Coronary artery (tissue), 2 donors: ENCODE measurements around the gene IRGQ.

Experiments
- DNase-seq: peaks from one replicate; pipeline ENCODE4 v3.0.0-alpha.2; 2017; ENCODE audit warnings: low spot score
- H3K27ac ChIP-seq, 2 donors: fragments of 200-600 bp; sonication (generic); one replicate each; pipeline ENCODE4 v1.5.1; 2016 to 2019
- H3K4me3 ChIP-seq: fragments of 200-600 bp; sonication (generic); 2 replicates; pipeline ENCODE4 v1.5.1; 2016; ENCODE audit warnings: mild to moderate bottlenecking, moderate library complexity
- CTCF ChIP-seq: fragments of 200-600 bp; sonication (generic); IDR thresholded peaks from one replicate; pipeline ENCODE4 v1.5.1; 2019; ENCODE audit warnings: antibody characterized with exemption

Gene IRGQ

DNA sequence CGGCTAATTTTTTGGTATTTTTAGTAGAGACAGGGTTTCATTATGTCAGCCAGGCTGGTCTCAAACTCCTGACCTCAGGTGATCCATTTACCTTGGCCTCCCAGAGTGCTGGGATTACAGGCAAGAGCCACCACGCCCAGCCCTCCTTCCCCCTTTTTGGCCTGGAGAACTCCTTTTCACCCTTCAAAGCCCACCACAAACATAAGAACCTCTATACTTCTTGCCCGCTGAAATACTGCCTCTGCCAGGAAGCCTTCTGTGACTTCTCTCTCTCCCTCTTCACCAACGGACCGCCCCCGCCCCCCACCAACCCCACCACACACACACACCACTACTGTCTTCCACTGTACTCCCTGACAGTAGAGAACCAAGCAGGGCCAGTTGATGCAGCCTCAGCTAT is 21.0 kb upstream of the IRGQ start:
- no peak overlapping the region for H3K4me3 ChIP-seq
- DNase-seq = no peak
- no peak overlapping the region for H3K27ac ChIP-seq
- TF ChIP-seq CTCF = no peak

- no peak for TF ChIP-seq CTCF
- Histone ChIP-seq H3K27ac (no peak overlapping the region), H3K4me3 (no peak overlapping the region)
- DNase-seq = no peak
Observed at GRCh38 chr19:43616306-43616705, 20.4 kb upstream of the IRGQ start.

DNA sequence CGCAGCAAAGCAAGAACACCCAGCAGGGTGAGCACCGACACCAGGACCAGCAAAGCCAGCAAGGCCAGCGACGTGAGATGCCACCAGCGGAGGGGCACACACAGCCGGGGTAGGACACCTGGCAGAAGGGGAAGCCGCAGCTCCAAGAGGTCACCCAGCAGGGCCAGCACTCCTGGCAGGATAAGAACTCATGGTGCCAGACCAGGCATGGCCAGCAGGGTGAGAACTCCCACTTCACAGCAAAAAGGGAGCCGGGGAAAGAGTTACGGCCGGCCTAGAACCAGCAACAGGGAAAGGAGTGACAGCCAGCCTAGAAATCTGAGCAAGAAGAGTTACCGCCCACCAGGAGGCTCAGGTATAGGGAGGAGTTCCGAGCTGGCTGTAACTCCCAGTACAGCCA is 16.4 kb upstream of the IRGQ start:
- DNase-seq = no peak
- no peak overlapping the region for H3K4me3 ChIP-seq
- no peak for TF ChIP-seq CTCF
- H3K27ac ChIP-seq = no peak overlapping the region

DNA sequence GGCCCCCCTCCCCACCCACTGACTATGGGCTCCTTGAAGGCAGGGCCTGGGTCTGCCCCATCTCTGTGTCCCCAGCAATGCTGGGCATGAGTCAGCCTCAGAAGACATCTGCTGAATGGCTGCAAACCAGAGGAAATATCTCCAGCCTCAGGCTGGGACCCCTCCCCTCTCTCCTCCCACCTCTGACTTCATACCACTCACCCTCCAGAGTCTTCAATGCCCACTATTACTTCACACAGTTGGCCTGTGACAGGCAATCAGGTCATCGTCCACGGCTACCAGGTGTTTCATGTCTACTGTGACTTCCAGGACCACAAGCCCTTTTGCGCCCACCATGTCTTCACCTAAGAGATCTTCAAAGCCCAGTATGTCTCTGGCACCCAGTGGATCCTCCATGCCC is 15.9 kb upstream of the IRGQ start, which contains the start of gene SRRM5:
TSS of gene SRRM5 (plus strand) at position 301 of the 400 bp plus-strand sequence. CDS start at position 335, 34 bp downstream.
- Histone ChIP-seq H3K27ac (no peak within 1 kb of the TSS), H3K4me3 (no peak within 1 kb of the TSS)
- no peak for TF ChIP-seq CTCF
- DNase-seq = no peak

GRCh38 chr19:43610493-43610892 is 14.6 kb upstream of the IRGQ start:
- no peak for DNase-seq
- TF ChIP-seq CTCF = no peak
- Histone ChIP-seq H3K27ac (no peak overlapping the region), H3K4me3 (no peak overlapping the region)

DNA sequence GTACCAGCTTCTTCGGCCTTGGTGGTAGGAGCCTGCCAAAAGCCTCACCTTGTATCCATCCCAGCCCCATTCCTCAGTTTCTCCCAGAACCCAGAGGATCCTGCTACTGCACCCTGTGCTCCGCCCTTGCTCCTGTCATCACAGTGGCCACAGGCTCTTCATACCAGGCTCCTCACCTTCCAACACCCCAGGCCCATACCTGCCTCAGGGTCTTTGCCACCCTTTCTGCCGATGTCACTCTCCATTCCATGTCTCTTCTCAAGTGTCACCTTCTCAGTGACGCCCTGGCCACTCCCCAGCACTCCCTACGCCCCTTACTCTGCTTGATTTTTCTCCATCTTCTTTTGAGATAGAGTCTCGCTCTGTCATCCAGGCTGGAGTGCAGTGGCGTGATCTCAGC is 13.9 kb upstream of the IRGQ start:
- no peak for DNase-seq
- H3K4me3 ChIP-seq = no peak overlapping the region
- no peak overlapping the region for H3K27ac ChIP-seq
- TF ChIP-seq CTCF = no peak

DNA sequence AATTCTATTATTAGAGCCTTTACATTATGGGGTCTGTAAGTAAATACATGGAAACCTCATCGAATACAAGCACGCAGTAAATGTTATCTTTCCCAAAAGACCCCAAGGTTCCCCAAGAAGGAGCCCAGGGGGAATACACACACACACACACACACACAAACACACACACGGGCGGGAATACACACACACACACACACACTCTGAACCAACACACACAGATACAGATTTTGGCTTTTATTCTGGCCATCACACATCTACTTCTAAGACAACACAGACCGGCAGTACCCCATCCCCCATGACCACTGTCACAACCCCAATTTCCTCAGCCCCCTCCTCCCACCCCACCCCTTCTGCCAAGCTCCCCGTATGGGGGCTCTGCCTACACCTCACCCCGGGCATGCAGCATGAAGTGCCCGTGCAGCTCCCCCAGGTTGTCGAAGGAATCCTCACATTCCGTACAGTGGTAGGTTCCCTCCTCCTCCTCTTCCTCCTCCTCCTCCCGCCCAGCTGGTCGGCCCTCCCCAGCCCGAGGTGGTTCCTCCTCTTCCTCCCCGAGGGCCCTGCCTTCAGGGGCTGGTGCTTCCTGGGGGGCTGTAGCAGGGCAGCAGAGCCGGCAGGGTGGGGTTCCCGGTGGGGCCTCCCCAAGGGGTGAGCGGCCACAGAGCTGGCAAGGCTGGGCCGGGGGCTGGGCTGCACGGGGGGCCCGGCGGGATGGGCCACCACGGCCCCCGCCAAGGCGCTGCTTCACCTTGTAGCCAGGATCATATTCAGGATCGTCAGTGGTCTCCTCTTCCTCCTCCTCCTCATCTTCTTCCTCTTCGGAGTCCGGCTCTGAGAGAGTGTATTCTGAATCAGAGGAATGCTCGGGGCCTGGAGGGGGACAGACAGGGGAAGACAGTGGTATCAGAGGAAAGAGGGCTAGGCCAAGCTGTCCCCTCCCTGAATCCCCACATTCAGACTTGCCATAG is 11.6 kb upstream of the IRGQ start:
- no peak overlapping the region for H3K4me3 ChIP-seq
- no peak overlapping the region for H3K27ac ChIP-seq
- no peak for DNase-seq
- no peak for TF ChIP-seq CTCF
